WTC11 (cell line): Measurements from ENCODE around the gene PTPRG. TPM values are rescaled to one million over a fixed set of nuclear protein-coding genes. Genes with fewer than 3 reads are reported as not detected.

Experiments used
- ATAC-seq: fragments of 200-7000 bp; cut with Tn5 transposase; 2 replicates; pipeline ENCODE4 v1.10.0; 2021; ENCODE audit warnings: mild to moderate bottlenecking, moderate library complexity
- CTCF ChIA-PET: fragments of 300-600 bp; sonication (Branson Sonifier 250); formaldehyde crosslinking; loops from one replicate; lab custom pipeline; 2021; ENCODE audit warnings: antibody characterized with exemption; lab: Charles Lee
- POLR2A ChIA-PET: fragments of 350-600 bp; sonication (Branson Sonifier 250); formaldehyde crosslinking; loops from one replicate; lab custom pipeline; 2021; ENCODE audit warnings: antibody characterized with exemption; lab: Charles Lee
- DNase-seq: peaks from one replicate; pipeline ENCODE4 v3.0.0; 2021; ENCODE audit warnings: low spot score
- H3K27ac Mint-ChIP-seq: 2 replicates; pipeline ENCODE4 v1.8.0; 2021; ENCODE audit warnings: mixed read lengths
- H3K27me3 Mint-ChIP-seq: 2 replicates; pipeline ENCODE4 v1.8.0; 2021; ENCODE audit warnings: low read depth, mild to moderate bottlenecking, moderate library complexity, mixed read lengths
- H3K36me3 Mint-ChIP-seq: 2 replicates; pipeline ENCODE4 v1.8.0; 2021; ENCODE audit warnings: mixed read lengths
- H3K4me1 Mint-ChIP-seq: 2 replicates; pipeline ENCODE4 v1.8.0; 2022; ENCODE audit warnings: mixed read lengths
- H3K4me3 Mint-ChIP-seq: 2 replicates; pipeline ENCODE4 v1.8.0; 2021; ENCODE audit warnings: mild to moderate bottlenecking, moderate library complexity, mixed read lengths
- H3K9me3 Mint-ChIP-seq: 2 replicates; pipeline ENCODE4 v1.8.0; 2021; ENCODE audit warnings: mixed read lengths
- CREM ChIP-seq: sonication (generic); formaldehyde crosslinking; IDR thresholded peaks from 2 replicates; pipeline ENCODE4 v1.8.1; 2022; ENCODE audit warnings: mild to moderate bottlenecking, missing genetic modification reagents, moderate library complexity
- EMX1 ChIP-seq: fragments of 250-450 bp; sonication (Bioruptor Pico); IDR thresholded peaks from 2 replicates; pipeline ENCODE4 v1.8.0; 2021; ENCODE audit warnings: mild to moderate bottlenecking
- ESRRA ChIP-seq: sonication (generic); formaldehyde crosslinking; IDR thresholded peaks from 2 replicates; pipeline ENCODE4 v1.8.1; 2022; ENCODE audit warnings: mild to moderate bottlenecking, missing genetic modification reagents, borderline replicate concordance
- FOXJ3 ChIP-seq: sonication (generic); formaldehyde crosslinking; IDR thresholded peaks from 2 replicates; pipeline ENCODE4 v1.9.0; 2021; ENCODE audit warnings: missing genetic modification reagents, mild to moderate bottlenecking, borderline replicate concordance
- GABPB1 ChIP-seq: sonication (generic); formaldehyde crosslinking; IDR thresholded peaks from 2 replicates; pipeline ENCODE4 v1.8.1; 2023; ENCODE audit warnings: mild to moderate bottlenecking, missing genetic modification reagents
- HMGA2 ChIP-seq: fragments of 250-450 bp; sonication (Bioruptor Pico); IDR thresholded peaks from 2 replicates; pipeline ENCODE4 v1.4.0; 2021; ENCODE audit warnings: mild to moderate bottlenecking, moderate library complexity
- NR1H2 ChIP-seq: sonication (generic); formaldehyde crosslinking; IDR thresholded peaks from 2 replicates; pipeline ENCODE4 v1.9.0; 2021; ENCODE audit warnings: mild to moderate bottlenecking, moderate library complexity, missing genetic modification reagents
- OVOL2 ChIP-seq: fragments of 250-450 bp; sonication (Bioruptor Pico); IDR thresholded peaks from 2 replicates; pipeline ENCODE4 v1.9.0; 2021; ENCODE audit warnings: mild to moderate bottlenecking, borderline replicate concordance
- RELA ChIP-seq: sonication (generic); formaldehyde crosslinking; IDR thresholded peaks from 2 replicates; pipeline ENCODE4 v1.8.1; 2022; ENCODE audit warnings: missing genetic modification reagents, mild to moderate bottlenecking, borderline replicate concordance
- SMAD3 ChIP-seq: sonication (generic); formaldehyde crosslinking; IDR thresholded peaks from 2 replicates; pipeline ENCODE4 v1.8.0; 2022; ENCODE audit warnings: missing genetic modification reagents, mild to moderate bottlenecking, borderline replicate concordance
- TCF7 ChIP-seq: sonication (generic); formaldehyde crosslinking; IDR thresholded peaks from 2 replicates; pipeline ENCODE4 v1.8.0; 2022; ENCODE audit warnings: mild to moderate bottlenecking, low read depth, missing genetic modification reagents, moderate library complexity
- TEAD1 ChIP-seq: sonication (generic); formaldehyde crosslinking; IDR thresholded peaks from 2 replicates; pipeline ENCODE4 v1.8.0; 2022; ENCODE audit warnings: mild to moderate bottlenecking, missing genetic modification reagents
- ZBTB21 ChIP-seq: sonication (generic); formaldehyde crosslinking; IDR thresholded peaks from 2 replicates; pipeline ENCODE4 v1.8.1; 2023; ENCODE audit warnings: mild to moderate bottlenecking, missing genetic modification reagents, borderline replicate concordance
- ZNF121 ChIP-seq: sonication (generic); formaldehyde crosslinking; IDR thresholded peaks from 2 replicates; pipeline ENCODE4 v1.8.0; 2023; ENCODE audit warnings: missing genetic modification reagents
- ZNF263 ChIP-seq: sonication (generic); formaldehyde crosslinking; IDR thresholded peaks from 2 replicates; pipeline ENCODE4 v1.8.1; 2022; ENCODE audit warnings: low read depth, mild to moderate bottlenecking, moderate library complexity, missing genetic modification reagents
- ZNF317 ChIP-seq: sonication (generic); formaldehyde crosslinking; IDR thresholded peaks from 2 replicates; pipeline ENCODE4 v1.8.1; 2023; ENCODE audit warnings: low read depth, mild to moderate bottlenecking, moderate library complexity, missing genetic modification reagents, borderline replicate concordance
- total RNA-seq: library from RNA; stranded (reverse); gene quantifications from 3 replicates; pipeline ENCODE4 v1.2.3, GENCODE V29; 2021
- TF ChIP-seq, protein P1 (sequence below): fragments of 250-450 bp; sonication (Bioruptor Pico); IDR thresholded peaks from 2 replicates; pipeline ENCODE4 v1.8.0; 2021; ENCODE audit warnings: mild to moderate bottlenecking
- TF ChIP-seq, protein P2 (sequence below): sonication (generic); formaldehyde crosslinking; IDR thresholded peaks from 2 replicates; pipeline ENCODE4 v1.8.1; 2023; ENCODE audit warnings: mild to moderate bottlenecking, missing genetic modification reagents, borderline replicate concordance
- TF ChIP-seq, protein P3 (sequence below): sonication (generic); formaldehyde crosslinking; IDR thresholded peaks from 2 replicates; pipeline ENCODE4 v1.8.0; 2022; ENCODE audit warnings: missing genetic modification reagents
- TF ChIP-seq, protein P4 (sequence below): sonication (generic); formaldehyde crosslinking; IDR thresholded peaks from 2 replicates; pipeline ENCODE4 v1.8.1; 2023; ENCODE audit warnings: mild to moderate bottlenecking, missing genetic modification reagents
- TF ChIP-seq, protein P5 (sequence below): sonication (generic); formaldehyde crosslinking; IDR thresholded peaks from 2 replicates; pipeline ENCODE4 v1.8.0; 2022; ENCODE audit warnings: mild to moderate bottlenecking, missing genetic modification reagents

The PTPRG gene
- total RNA-seq, 1 experiment from 2014 or later = 106 TPM

DNA sequence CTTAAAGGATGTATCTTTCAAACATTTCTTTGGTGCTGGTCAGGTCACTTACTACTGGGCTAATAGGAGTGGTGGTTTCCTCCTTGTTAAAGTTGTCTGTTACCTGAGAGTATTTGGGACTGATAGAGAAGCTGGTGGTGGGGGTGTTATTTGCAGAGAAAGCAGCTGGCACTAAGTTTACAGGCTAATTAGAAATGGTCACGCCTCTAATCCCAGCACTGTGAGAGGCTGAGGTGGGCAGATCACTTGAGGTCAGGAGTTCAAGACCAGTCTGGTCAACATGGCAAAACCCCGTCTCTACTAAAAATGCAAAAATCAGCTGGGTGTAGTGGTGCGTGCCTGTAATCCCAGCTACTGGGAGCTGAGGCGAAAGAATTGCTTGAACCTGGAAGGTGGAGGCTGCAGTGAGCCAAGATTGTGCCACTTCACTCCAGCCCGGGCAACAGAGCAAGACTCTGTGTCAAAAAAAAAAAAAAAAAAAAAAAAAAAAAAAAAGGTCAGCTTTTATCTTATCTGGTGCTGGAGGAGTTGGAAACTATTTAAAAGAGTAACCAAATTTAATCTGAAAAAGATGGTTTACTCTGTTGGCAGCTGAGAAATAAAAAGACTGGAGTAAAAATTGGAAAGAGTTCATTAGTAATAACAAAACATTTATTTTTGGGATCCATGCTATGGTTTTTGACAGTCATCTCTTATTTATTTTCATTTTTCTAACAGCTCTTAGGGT lies 332.6 kb downstream of the PTPRG start:
- ATAC-seq (no peak), DNase-seq (no peak)
- Mint-ChIP-seq H3K4me1 (peaks cover 86% of the 10 kb centered on the region), H3K36me3 (no peaks in the 10 kb centered on the region), H3K27ac (peak overlapping the region; percentile 20; the same call in 1 of the 2 replicates), H3K4me3 (no peak overlapping the region), H3K9me3 (no peaks in the 10 kb centered on the region), H3K27me3 (no peaks in the 10 kb centered on the region)
- CTCF ChIA-PET = interaction anchor here (1.1 to 2.1 kb wide), 4 partner anchors 13 to 237 kb away, joined by 3 to 9 read pairs (median 6); no protein-coding TSS in a partner anchor
- POLR2A ChIA-PET = no interaction called here
- TF ChIP-seq HMGA2 (CRISPR knock-in tag) (no peak), ZNF317 (no peak), NR1H2 (no peak), ZBTB21 (CRISPR knock-in tag) (no peak), FOXJ3 (CRISPR knock-in tag) (no peak), RELA (CRISPR knock-in tag) (no peak), ZNF121 (CRISPR knock-in tag) (no peak), SMAD3 (CRISPR knock-in tag) (no peak), ZNF263 (CRISPR knock-in tag) (no peak)
- TF ChIP-seq, protein P1, sequence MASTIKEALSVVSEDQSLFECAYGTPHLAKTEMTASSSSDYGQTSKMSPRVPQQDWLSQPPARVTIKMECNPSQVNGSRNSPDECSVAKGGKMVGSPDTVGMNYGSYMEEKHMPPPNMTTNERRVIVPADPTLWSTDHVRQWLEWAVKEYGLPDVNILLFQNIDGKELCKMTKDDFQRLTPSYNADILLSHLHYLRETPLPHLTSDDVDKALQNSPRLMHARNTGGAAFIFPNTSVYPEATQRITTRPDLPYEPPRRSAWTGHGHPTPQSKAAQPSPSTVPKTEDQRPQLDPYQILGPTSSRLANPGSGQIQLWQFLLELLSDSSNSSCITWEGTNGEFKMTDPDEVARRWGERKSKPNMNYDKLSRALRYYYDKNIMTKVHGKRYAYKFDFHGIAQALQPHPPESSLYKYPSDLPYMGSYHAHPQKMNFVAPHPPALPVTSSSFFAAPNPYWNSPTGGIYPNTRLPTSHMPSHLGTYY (CRISPR knock-in tag) = no peak
- TF ChIP-seq, protein P2, sequence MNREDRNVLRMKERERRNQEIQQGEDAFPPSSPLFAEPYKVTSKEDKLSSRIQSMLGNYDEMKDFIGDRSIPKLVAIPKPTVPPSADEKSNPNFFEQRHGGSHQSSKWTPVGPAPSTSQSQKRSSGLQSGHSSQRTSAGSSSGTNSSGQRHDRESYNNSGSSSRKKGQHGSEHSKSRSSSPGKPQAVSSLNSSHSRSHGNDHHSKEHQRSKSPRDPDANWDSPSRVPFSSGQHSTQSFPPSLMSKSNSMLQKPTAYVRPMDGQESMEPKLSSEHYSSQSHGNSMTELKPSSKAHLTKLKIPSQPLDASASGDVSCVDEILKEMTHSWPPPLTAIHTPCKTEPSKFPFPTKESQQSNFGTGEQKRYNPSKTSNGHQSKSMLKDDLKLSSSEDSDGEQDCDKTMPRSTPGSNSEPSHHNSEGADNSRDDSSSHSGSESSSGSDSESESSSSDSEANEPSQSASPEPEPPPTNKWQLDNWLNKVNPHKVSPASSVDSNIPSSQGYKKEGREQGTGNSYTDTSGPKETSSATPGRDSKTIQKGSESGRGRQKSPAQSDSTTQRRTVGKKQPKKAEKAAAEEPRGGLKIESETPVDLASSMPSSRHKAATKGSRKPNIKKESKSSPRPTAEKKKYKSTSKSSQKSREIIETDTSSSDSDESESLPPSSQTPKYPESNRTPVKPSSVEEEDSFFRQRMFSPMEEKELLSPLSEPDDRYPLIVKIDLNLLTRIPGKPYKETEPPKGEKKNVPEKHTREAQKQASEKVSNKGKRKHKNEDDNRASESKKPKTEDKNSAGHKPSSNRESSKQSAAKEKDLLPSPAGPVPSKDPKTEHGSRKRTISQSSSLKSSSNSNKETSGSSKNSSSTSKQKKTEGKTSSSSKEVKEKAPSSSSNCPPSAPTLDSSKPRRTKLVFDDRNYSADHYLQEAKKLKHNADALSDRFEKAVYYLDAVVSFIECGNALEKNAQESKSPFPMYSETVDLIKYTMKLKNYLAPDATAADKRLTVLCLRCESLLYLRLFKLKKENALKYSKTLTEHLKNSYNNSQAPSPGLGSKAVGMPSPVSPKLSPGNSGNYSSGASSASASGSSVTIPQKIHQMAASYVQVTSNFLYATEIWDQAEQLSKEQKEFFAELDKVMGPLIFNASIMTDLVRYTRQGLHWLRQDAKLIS (CRISPR knock-in tag) = no peak

DNA sequence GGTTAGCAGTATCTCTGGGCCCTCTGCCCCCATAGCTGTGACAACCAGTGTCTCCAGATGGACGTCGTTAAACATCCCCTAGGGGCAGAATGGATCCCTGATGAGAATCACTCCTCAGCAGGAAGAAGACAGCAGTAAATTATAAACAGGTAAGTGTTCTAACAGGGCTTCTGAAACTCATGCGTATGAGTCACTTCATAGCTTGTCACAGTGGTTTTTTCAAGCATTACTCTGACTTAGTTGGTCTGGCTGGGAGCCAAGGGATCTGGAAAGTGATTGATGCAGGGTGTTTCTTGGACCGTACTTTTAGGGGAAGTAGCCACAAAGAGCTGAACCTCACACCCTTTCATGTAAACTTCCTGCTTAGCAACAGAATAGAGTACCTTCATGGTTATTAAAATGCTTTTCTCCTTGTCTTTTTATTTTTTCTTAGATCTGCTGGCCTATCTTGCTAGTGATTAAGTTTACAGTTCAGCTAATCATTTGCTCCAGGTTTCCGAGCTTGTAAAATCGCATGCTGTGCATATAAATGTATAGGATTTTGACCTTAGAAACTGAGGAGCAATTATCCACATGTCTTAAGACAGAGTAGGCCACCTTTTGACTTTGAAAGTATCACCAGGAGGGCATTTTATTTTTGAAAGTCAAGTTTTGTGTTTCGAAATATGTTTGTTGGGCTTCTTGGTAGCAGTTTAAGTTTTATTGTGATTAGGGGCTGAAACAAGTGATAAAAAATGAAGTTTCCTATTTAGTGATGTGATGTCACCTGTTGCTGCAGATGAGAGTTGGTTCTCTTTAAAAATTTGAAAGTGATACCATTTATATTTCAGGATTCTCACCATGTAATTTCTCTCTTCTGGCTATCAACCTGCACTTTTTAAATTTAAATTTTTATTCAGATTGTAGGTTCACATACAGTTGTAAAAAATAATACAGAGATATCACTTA lies 333.9 kb downstream of the PTPRG start:
- CTCF ChIA-PET = interaction anchor here (0.7 to 2.1 kb wide), 7 partner anchors 11 to 236 kb away, joined by 3 to 9 read pairs (median 4); no protein-coding TSS in a partner anchor
- H3K27me3 Mint-ChIP-seq = no peaks in the 10 kb centered on the region
- no peak overlapping the region; the same call in 1 of the 2 replicates for H3K4me3 Mint-ChIP-seq
- H3K36me3 Mint-ChIP-seq = no peaks in the 10 kb centered on the region
- ATAC-seq (peak; percentile 82), DNase-seq (no peak)
- H3K4me1 Mint-ChIP-seq = peaks cover 86% of the 10 kb centered on the region
- peak overlapping the region; percentile 91 for H3K27ac Mint-ChIP-seq
- POLR2A ChIA-PET = interaction anchor here (0.6 kb wide), 1 partner anchor 52 kb away, joined by 3 read pairs; no protein-coding TSS in a partner anchor
- H3K9me3 Mint-ChIP-seq = no peaks in the 10 kb centered on the region
- TF ChIP-seq, protein P3, sequence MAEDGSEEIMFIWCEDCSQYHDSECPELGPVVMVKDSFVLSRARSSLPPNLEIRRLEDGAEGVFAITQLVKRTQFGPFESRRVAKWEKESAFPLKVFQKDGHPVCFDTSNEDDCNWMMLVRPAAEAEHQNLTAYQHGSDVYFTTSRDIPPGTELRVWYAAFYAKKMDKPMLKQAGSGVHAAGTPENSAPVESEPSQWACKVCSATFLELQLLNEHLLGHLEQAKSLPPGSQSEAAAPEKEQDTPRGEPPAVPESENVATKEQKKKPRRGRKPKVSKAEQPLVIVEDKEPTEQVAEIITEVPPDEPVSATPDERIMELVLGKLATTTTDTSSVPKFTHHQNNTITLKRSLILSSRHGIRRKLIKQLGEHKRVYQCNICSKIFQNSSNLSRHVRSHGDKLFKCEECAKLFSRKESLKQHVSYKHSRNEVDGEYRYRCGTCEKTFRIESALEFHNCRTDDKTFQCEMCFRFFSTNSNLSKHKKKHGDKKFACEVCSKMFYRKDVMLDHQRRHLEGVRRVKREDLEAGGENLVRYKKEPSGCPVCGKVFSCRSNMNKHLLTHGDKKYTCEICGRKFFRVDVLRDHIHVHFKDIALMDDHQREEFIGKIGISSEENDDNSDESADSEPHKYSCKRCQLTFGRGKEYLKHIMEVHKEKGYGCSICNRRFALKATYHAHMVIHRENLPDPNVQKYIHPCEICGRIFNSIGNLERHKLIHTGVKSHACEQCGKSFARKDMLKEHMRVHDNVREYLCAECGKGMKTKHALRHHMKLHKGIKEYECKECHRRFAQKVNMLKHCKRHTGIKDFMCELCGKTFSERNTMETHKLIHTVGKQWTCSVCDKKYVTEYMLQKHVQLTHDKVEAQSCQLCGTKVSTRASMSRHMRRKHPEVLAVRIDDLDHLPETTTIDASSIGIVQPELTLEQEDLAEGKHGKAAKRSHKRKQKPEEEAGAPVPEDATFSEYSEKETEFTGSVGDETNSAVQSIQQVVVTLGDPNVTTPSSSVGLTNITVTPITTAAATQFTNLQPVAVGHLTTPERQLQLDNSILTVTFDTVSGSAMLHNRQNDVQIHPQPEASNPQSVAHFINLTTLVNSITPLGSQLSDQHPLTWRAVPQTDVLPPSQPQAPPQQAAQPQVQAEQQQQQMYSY = no peak
- TF ChIP-seq ESRRA (CRISPR knock-in tag) (no peak), CREM (CRISPR knock-in tag) (no peak), RELA (CRISPR knock-in tag) (no peak), GABPB1 (CRISPR knock-in tag) (no peak), TEAD1 (no peak), TCF7 (no peak), OVOL2 (no peak), EMX1 (CRISPR knock-in tag) (no peak)
- TF ChIP-seq, protein P4, sequence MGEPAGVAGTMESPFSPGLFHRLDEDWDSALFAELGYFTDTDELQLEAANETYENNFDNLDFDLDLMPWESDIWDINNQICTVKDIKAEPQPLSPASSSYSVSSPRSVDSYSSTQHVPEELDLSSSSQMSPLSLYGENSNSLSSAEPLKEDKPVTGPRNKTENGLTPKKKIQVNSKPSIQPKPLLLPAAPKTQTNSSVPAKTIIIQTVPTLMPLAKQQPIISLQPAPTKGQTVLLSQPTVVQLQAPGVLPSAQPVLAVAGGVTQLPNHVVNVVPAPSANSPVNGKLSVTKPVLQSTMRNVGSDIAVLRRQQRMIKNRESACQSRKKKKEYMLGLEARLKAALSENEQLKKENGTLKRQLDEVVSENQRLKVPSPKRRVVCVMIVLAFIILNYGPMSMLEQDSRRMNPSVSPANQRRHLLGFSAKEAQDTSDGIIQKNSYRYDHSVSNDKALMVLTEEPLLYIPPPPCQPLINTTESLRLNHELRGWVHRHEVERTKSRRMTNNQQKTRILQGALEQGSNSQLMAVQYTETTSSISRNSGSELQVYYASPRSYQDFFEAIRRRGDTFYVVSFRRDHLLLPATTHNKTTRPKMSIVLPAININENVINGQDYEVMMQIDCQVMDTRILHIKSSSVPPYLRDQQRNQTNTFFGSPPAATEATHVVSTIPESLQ (CRISPR knock-in tag) = no peak
- TF ChIP-seq, protein P5, sequence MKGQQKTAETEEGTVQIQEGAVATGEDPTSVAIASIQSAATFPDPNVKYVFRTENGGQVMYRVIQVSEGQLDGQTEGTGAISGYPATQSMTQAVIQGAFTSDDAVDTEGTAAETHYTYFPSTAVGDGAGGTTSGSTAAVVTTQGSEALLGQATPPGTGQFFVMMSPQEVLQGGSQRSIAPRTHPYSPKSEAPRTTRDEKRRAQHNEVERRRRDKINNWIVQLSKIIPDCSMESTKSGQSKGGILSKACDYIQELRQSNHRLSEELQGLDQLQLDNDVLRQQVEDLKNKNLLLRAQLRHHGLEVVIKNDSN = no peak
